HEK293T (cell line): ENCODE results near the gene ZBTB12.
A peak's percentile ranks its signal among the peaks of the same experiment; 100 is the strongest.
"Not testable (repeated sequence)": the region's sequence is repeated elsewhere in the genome, so short reads cannot be mapped to it uniquely, and the experiment has no call there.

Experiments
- CTCF ChIA-PET: fragments of 350-600 bp; formaldehyde crosslinking; extraction: SDS; loops from one replicate; lab custom pipeline; 2021; ENCODE audit warnings: antibody characterized with exemption, inconsistent platforms; lab: Yijun Ruan, JAX
- POLR2A ChIA-PET: fragments of 350-600 bp; formaldehyde crosslinking; extraction: SDS; loops from one replicate; lab custom pipeline; 2020; ENCODE audit warnings: antibody characterized with exemption, inconsistent platforms; lab: Yijun Ruan, JAX
- DNase-seq: peaks from one replicate; pipeline ENCODE4 v3.0.0; 2012; ENCODE audit warnings: mixed read lengths; ENCODE audit errors: extremely low spot score
- ARNT ChIP-seq: fragments of 450-650 bp; IDR thresholded peaks from 2 replicates; pipeline ENCODE4 v1.6.1; 2017; ENCODE audit warnings: mild to moderate bottlenecking
- BHLHE40 ChIP-seq: fragments of 450-650 bp; IDR thresholded peaks from 2 replicates; pipeline ENCODE4 v1.6.1; 2016; ENCODE audit warnings: mild to moderate bottlenecking, moderate library complexity, borderline replicate concordance
- CTBP1 ChIP-seq: fragments of 450-650 bp; IDR thresholded peaks from 2 replicates; pipeline ENCODE4 v1.6.1; 2016; ENCODE audit warnings: borderline replicate concordance
- ELF4 ChIP-seq: fragments of 450-650 bp; IDR thresholded peaks from 2 replicates; pipeline ENCODE4 v1.6.1; 2017; ENCODE audit warnings: antibody characterized with exemption
- FOXA1 ChIP-seq: fragments of 450-650 bp; IDR thresholded peaks from 2 replicates; pipeline ENCODE4 v1.6.1; 2016; ENCODE audit warnings: mild to moderate bottlenecking
- FOXK2 ChIP-seq: fragments of 450-650 bp; IDR thresholded peaks from 2 replicates; pipeline ENCODE4 v1.6.1; 2016; ENCODE audit warnings: mild to moderate bottlenecking
- FOXM1 ChIP-seq: fragments of 450-650 bp; IDR thresholded peaks from 2 replicates; pipeline ENCODE4 v1.6.1; 2017; ENCODE audit warnings: mild to moderate bottlenecking, borderline replicate concordance
- HDGF ChIP-seq: fragments of 450-650 bp; IDR thresholded peaks from 2 replicates; pipeline ENCODE4 v1.6.1; 2017; ENCODE audit warnings: antibody characterized with exemption, borderline replicate concordance
- L3MBTL2 ChIP-seq: fragments of 450-650 bp; conservative IDR thresholded peaks from 2 replicates; pipeline ENCODE4 v1.6.1; 2016; ENCODE audit warnings: mild to moderate bottlenecking
- LEF1 ChIP-seq: fragments of 450-650 bp; IDR thresholded peaks from 2 replicates; pipeline ENCODE4 v1.6.1; 2017; ENCODE audit warnings: mild to moderate bottlenecking, borderline replicate concordance
- NFRKB ChIP-seq: fragments of 450-650 bp; IDR thresholded peaks from 2 replicates; pipeline ENCODE4 v1.6.1; 2016; ENCODE audit warnings: mild to moderate bottlenecking, moderate library complexity
- SP1 ChIP-seq: fragments of 450-650 bp; IDR thresholded peaks from 2 replicates; pipeline ENCODE4 v1.6.1; 2017
- SUZ12 ChIP-seq: fragments of 450-650 bp; IDR thresholded peaks from 2 replicates; pipeline ENCODE4 v1.6.1; 2016; ENCODE audit warnings: mild to moderate bottlenecking
- TARDBP ChIP-seq: fragments of 450-650 bp; IDR thresholded peaks from 2 replicates; pipeline ENCODE4 v1.6.1; 2016
- ZNF384 ChIP-seq: fragments of 450-650 bp; IDR thresholded peaks from 2 replicates; pipeline ENCODE4 v1.6.1; 2016
- TF ChIP-seq, protein P1 (sequence below): fragments of 450-650 bp; IDR thresholded peaks from 2 replicates; pipeline ENCODE4 v1.6.1; 2016

ZBTB12 gene

DNA sequence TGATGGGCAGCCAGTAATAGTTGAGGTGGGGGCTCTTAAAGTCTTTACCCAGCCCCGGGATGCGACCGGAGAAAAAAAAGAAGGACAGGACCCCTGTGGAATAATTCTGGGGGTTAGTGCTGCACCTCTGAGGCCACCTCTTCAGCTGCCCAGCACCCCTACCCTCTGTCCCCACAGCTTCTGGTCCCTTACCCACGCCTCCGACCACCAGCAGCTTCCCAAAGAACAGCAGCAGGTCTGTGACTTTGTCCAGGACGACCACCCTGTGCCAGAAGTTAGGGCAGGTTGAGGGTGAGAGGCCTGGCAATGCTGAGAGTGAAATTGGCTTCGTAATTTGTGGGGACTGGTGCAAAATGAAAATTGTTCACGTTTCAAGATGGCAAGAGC, 37.1 kb downstream of the ZBTB12 start:
- TF ChIP-seq ARNT (no peak), BHLHE40 (no peak), LEF1 (no peak), FOXM1 (no peak), FOXA1 (no peak), HDGF (no peak), SUZ12 (no peak), NFRKB (no peak), ELF4 (no peak), TARDBP (no peak), CTBP1 (no peak), FOXK2 (no peak), L3MBTL2 (no peak)
- TF ChIP-seq, protein P1, sequence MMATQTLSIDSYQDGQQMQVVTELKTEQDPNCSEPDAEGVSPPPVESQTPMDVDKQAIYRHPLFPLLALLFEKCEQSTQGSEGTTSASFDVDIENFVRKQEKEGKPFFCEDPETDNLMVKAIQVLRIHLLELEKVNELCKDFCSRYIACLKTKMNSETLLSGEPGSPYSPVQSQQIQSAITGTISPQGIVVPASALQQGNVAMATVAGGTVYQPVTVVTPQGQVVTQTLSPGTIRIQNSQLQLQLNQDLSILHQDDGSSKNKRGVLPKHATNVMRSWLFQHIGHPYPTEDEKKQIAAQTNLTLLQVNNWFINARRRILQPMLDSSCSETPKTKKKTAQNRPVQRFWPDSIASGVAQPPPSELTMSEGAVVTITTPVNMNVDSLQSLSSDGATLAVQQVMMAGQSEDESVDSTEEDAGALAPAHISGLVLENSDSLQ, result no peak
- no peak for DNase-seq
- ChIA-PET POLR2A (interaction anchor here (0.7 to 8.0 kb wide), 4 partner anchors 11 to 58 kb away, joined by 3 to 104 read pairs (median 12); partner anchors contain the start of gene LSM2), CTCF (interaction anchor here (0.8 kb wide), 1 partner anchor 32 kb away, joined by 3 read pairs; no protein-coding TSS in a partner anchor)

GRCh38 chr6:31864123-31864562, 37.7 kb downstream of the ZBTB12 start:
- DNase-seq, result not testable (repeated sequence)
- ChIA-PET CTCF (interaction anchor here (0.8 kb wide), 1 partner anchor 73 kb away, joined by 3 read pairs; no protein-coding TSS in a partner anchor), POLR2A (interaction anchor here (0.5 to 8.0 kb wide), 15 partner anchors 8 to 203 kb away, joined by 3 to 104 read pairs (median 9); partner anchors contain the start of genes C6orf47, EHMT2, HSPA1A and HSPA1B)

- ChIA-PET CTCF (interaction anchor here (0.5 kb wide), 1 partner anchor 32 kb away, joined by 6 read pairs; no protein-coding TSS in a partner anchor), POLR2A (interaction anchor here (0.6 to 8.0 kb wide), 27 partner anchors 10 to 1291 kb away, joined by 3 to 104 read pairs (median 4); partner anchors contain the start of genes ABCF1, C6orf47, EHMT2 and HSPA1A)
- TF ChIP-seq, protein P1, result peak; percentile 75
- TF ChIP-seq ZNF384 (peak; percentile 84), L3MBTL2 (peak; percentile 56), FOXK2 (no peak)
Measured at GRCh38 chr6:31862344-31863235, 39.3 kb downstream of the ZBTB12 start, which contains the start of gene NEU1. Gene NEU1 (minus strand): TSS chr6:31862821. CDS start chr6:31862776, 45 bp downstream.

GRCh38 chr6:31861919-31862343, 40.0 kb downstream of the ZBTB12 start:
- TF ChIP-seq SUZ12 (no peak), LEF1 (no peak), BHLHE40 (no peak), L3MBTL2 (no peak), FOXM1 (no peak), SP1 (no peak), NFRKB (no peak), FOXK2 (no peak), TARDBP (no peak), HDGF (no peak), ZNF384 (no peak), CTBP1 (no peak), ELF4 (no peak), ARNT (no peak)
- TF ChIP-seq, protein P1, result no peak
- ChIA-PET CTCF (no interaction called here), POLR2A (interaction anchor here (1.5 to 8.0 kb wide), 4 partner anchors 22 to 202 kb away, joined by 3 to 104 read pairs (median 8); partner anchors contain the start of genes HSPA1A and HSPA1L)
- DNase-seq, result no peak

More at GRCh38 chr6:31862344-31863235, 39.3 kb downstream of the ZBTB12 start, which contains the start of gene NEU1:
- DNase-seq, result peak; percentile 98

GRCh38 chr6:31861150-31861549, 40.7 kb downstream of the ZBTB12 start:
- no peak for TF ChIP-seq TARDBP
- no peak for TF ChIP-seq CTBP1
- no peak for TF ChIP-seq SUZ12
- TF ChIP-seq HDGF, result no peak
- TF ChIP-seq FOXA1, result no peak
- TF ChIP-seq NFRKB, result no peak
- no peak for TF ChIP-seq FOXM1
- no peak for TF ChIP-seq ZNF384
- TF ChIP-seq BHLHE40, result no peak
- TF ChIP-seq ARNT, result no peak
- no peak for TF ChIP-seq LEF1
- ChIA-PET POLR2A (no interaction called here), CTCF (no interaction called here)
- DNase-seq, result no peak
